Mesothelial cell of epicardium (in vitro differentiated cells): ENCODE results near the gene TROAP. TPM values are rescaled to one million over a fixed set of nuclear protein-coding genes. Genes with fewer than 3 reads are reported as not detected.

Source experiments
- DNase-seq, 2 experiments: peaks; one replicate each; pipeline ENCODE4 v3.0.0; 2021; ENCODE audit warnings: low spot score in 2 of 2; ENCODE audit not compliant: unreplicated experiment in 2 of 2
- H3K27ac Mint-ChIP-seq: 2 replicates; pipeline ENCODE4 v1.8.0; 2021; ENCODE audit warnings: mixed read lengths
- H3K27me3 Mint-ChIP-seq: 2 replicates; pipeline ENCODE4 v1.8.0; 2021; ENCODE audit warnings: low read depth, mixed read lengths
- H3K36me3 Mint-ChIP-seq: 2 replicates; pipeline ENCODE4 v1.8.0; 2021; ENCODE audit warnings: mixed read lengths
- H3K4me1 Mint-ChIP-seq: 2 replicates; pipeline ENCODE4 v1.8.0; 2021; ENCODE audit warnings: mixed read lengths
- H3K4me3 Mint-ChIP-seq: 2 replicates; pipeline ENCODE4 v1.8.0; 2021; ENCODE audit warnings: mild to moderate bottlenecking, moderate library complexity, mixed read lengths
- H3K9me3 Mint-ChIP-seq: 2 replicates; pipeline ENCODE4 v1.8.0; 2021; ENCODE audit warnings: mixed read lengths
- total RNA-seq: library from RNA; stranded (reverse); gene quantifications from 3 replicates; pipeline ENCODE4 v1.2.1, GENCODE V29; 2021
- TF ChIP-seq, protein P1 (sequence below): fragments of 200-600 bp; sonication (generic); IDR thresholded peaks from one replicate; pipeline ENCODE4 v1.5.0; 2021; ENCODE audit warnings: antibody characterized with exemption; ENCODE audit not compliant: unreplicated experiment

Gene TROAP
- total RNA-seq, 1 donor from 2014 or later, result 30.8 TPM

DNA sequence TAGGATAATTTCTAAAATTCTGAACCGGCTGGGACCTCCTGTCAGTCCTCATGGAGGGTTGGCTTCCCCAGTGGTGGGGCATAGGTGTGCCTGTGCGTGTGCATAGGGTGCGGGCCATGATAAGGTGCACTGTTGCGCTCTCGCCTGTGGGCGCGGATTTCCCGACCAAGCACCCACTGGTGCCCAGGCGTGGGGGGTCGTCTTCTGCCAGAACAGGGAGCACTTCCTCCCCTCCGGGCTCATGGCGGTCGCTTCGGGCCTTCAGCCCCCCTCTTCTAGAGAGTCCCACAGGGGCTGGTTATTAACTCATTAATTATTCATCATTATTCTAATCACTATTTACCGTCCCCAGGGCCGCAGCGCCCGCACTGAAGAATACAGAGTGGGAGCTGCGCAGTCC is 11.2 kb downstream of the TROAP start:
- Mint-ChIP-seq H3K4me3 (no peak overlapping the region), H3K27ac (no peak overlapping the region), H3K4me1 (peaks cover 32% of the 10 kb centered on the region), H3K27me3 (peaks cover 46% of the 10 kb centered on the region), H3K36me3 (peaks cover 1% of the 10 kb centered on the region), H3K9me3 (no peaks in the 10 kb centered on the region)
- DNase-seq, result no peak
- TF ChIP-seq, protein P1, sequence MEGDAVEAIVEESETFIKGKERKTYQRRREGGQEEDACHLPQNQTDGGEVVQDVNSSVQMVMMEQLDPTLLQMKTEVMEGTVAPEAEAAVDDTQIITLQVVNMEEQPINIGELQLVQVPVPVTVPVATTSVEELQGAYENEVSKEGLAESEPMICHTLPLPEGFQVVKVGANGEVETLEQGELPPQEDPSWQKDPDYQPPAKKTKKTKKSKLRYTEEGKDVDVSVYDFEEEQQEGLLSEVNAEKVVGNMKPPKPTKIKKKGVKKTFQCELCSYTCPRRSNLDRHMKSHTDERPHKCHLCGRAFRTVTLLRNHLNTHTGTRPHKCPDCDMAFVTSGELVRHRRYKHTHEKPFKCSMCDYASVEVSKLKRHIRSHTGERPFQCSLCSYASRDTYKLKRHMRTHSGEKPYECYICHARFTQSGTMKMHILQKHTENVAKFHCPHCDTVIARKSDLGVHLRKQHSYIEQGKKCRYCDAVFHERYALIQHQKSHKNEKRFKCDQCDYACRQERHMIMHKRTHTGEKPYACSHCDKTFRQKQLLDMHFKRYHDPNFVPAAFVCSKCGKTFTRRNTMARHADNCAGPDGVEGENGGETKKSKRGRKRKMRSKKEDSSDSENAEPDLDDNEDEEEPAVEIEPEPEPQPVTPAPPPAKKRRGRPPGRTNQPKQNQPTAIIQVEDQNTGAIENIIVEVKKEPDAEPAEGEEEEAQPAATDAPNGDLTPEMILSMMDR, result no peak

DNA sequence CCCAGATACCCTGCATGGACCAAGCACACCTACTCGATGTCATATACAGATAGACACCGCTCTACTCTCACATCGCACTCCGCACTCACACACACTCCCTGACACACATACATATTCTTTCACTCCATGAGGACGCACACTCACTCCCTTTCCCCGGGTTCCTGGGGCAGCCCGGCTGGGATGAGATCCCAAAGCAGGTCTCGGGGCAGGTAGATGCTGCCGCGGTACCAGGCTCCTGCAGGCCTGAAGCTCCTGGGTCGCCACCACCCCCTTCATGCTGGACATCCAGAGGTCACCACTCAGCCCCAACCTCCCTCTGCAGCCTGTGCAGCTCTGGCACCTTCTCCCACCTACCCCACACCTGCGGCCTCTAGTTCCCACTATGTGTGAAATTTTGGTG is 11.6 kb downstream of the TROAP start:
- Mint-ChIP-seq H3K36me3 (peaks cover 1% of the 10 kb centered on the region), H3K4me1 (peaks cover 36% of the 10 kb centered on the region), H3K9me3 (no peaks in the 10 kb centered on the region), H3K4me3 (no peak overlapping the region), H3K27me3 (peaks cover 50% of the 10 kb centered on the region), H3K27ac (no peak overlapping the region)
- TF ChIP-seq, protein P1, result no peak
- DNase-seq, result no peak

DNA sequence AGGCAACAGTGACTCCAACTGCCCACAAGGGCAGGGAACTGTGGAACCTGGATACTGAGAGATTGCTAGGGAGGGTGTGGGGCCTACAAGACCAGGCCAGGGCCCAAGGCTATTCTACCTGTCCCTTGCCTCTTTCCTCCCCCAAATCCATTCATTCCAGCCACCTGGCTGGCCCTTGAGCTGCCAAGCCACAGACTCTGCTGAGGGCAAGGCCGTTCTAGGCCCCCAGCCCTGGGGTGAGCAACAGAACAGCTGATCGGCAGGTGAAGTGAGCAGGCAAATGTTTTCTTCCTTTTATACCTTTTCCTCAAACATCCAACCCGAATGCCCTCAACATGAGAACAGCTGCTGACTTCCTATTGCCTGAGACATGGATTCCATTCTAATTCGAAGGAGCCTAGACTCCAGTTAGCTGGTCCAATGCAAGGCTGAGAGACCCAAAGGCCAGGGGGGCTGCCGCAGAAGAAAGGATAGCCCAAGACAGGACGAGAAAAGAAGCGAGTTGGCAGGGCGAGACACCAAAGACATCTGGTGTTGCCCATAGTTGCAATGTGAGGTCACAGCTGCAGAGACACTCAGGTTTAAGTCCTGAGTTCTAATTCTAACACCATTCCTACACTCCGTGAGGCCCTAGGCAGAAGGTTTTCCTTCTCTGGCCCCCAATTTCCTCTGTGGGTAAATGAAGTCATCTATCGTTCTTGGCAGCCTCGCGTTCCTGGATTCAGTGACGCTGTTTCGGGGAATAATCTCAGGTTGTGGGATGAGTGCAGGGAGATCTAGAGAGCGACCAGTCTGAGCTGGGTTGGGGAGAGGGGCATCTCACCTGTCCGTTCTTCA is 12.3 kb downstream of the TROAP start:
- peak overlapping the region; percentile 29 for H3K4me3 Mint-ChIP-seq

DNA sequence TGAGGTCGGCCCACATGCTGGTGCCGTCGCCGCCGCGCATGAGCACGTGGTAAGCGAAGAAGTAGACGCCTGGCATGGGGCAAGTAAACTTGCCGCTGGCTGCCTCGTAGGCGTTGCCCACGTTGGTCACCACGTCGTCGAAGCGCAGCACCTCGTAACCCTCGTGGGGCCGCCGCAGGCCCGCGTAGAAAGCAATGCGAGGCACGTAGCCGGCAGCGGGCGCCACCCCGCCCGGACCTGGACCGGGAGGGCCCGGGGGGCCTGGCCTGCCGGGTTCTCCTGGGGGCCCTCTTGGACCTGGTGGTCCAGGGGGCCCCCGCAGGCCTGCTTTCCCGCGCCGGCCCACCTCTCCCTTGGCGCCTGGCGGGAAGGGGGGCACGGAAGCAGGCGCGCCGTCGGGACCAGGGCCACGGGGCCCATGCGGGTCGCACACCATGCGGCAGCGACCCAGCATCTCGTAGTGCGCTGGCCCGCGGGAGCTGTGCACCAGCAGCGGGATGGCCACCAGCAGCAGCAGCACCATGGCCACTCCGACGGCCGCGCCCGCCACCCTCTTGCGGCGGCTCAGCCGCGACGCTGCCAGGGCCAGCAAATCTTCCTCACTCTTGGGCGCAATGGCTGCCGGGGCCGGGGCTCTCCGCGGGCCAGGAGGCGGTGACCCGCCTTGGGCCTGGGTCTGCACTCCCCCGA is 13.0 kb downstream of the TROAP start:
- no peak overlapping the region for H3K27ac Mint-ChIP-seq
- H3K4me3 Mint-ChIP-seq, result no peak overlapping the region
- TF ChIP-seq, protein P1, result no peak
- DNase-seq, result no peak
- peaks cover 1% of the 10 kb centered on the region for H3K36me3 Mint-ChIP-seq
- H3K27me3 Mint-ChIP-seq, result peaks cover 65% of the 10 kb centered on the region
- peaks cover 41% of the 10 kb centered on the region for H3K4me1 Mint-ChIP-seq
- H3K9me3 Mint-ChIP-seq, result no peaks in the 10 kb centered on the region

More for the DNA sequence above, 12.3 kb downstream of the TROAP start:
- Mint-ChIP-seq H3K9me3 (no peaks in the 10 kb centered on the region), H3K36me3 (peaks cover 1% of the 10 kb centered on the region), H3K4me1 (peaks cover 37% of the 10 kb centered on the region), H3K27ac (no peak overlapping the region), H3K27me3 (peaks cover 57% of the 10 kb centered on the region)
- no peak for DNase-seq
- TF ChIP-seq, protein P1, result no peak

DNA sequence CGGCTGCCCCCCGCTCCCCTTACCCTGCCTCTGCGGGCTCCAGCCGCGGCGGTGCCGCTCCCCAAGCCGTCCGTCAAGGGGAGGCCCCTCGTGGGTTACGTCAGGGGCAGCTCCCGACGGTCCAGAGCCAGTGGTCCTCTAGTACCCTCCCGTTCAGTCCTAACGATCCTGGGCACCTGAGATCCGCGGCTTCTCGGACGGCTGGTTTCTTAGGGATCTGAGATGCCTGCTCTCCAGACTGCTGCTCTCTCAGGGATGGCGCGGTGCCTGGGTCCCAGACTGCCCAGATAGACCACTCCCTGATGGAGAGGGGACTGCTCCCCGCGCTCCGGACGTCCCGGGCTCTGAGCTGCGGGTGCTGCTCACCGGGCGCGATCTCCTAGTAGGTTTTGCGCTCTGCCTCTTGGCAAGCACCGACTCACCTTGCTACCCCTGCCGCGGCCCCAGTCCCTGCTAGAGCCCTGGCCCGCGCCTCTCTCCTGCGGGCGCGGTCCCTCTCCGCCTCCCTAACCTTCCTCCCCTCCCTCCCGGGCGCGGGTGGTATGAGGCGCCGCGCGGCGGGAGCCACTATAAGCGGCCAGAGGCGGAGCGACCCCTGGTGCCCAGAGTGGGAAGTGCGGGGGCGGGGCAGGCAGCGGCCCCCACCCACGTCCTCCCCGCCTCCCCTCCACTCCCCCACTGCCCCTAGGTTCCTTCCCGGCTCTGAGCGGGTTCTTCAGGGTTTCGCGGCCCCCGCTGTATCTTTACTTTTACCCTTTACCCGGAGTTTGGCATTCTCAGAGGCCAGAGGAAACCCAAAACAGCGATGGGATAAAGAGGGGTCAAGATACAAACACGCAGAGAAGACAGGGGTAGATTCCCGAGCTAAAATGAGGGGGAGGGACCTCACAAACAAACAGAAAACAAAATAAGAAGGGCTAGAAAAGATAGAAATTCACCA is 13.9 kb downstream of the TROAP start, which contains the start of gene C1QL4:
Gene C1QL4 (minus strand): TSS at position 544 of the 940 bp plus-strand sequence. CDS start 711 bp downstream, outside the sequence.
- H3K4me3 Mint-ChIP-seq, result peak within 1 kb of the TSS; percentile 63
- DNase-seq, result peak; percentile 82 to 97
- TF ChIP-seq, protein P1, result peak; percentile 98
- peaks cover 35% of the 10 kb centered on the region for H3K4me1 Mint-ChIP-seq
- H3K27me3 Mint-ChIP-seq, result peaks cover 73% of the 10 kb centered on the region
- no peaks in the 10 kb centered on the region for H3K36me3 Mint-ChIP-seq
- H3K9me3 Mint-ChIP-seq, result no peaks in the 10 kb centered on the region
- H3K27ac Mint-ChIP-seq, result no peak within 1 kb of the TSS
